ENCODE measurements around the gene SHROOM1. TPM values are rescaled to one million over a fixed set of nuclear protein-coding genes. Genes with fewer than 3 reads are reported as not detected.
"Not testable (repeated sequence)": the region's sequence is repeated elsewhere in the genome, so short reads cannot be mapped to it uniquely, and the experiment has no call there.

SHROOM1 gene
- total and polyA plus RNA-seq, 2 donors (not counting 3 experiments of a cell fraction or from before 2014, with no cell fraction given), result 12.8 to 20.9 TPM

GRCh38 chr5:132805872-132806271 lies 24.6 kb downstream of the SHROOM1 start:
- H3K27ac ChIP-seq (ENCODE audit: insufficient read depth, low read depth, low read length); CTCF ChIA-PET: not testable (repeated sequence)

GRCh38 chr5:132804219-132804618 lies 26.2 kb downstream of the SHROOM1 start:
- DNase-seq (ENCODE audit: low read depth, low spot score); H3K27ac ChIP-seq (ENCODE audit: insufficient read depth, low read depth, low read length); H3K4me1 ChIP-seq (ENCODE audit: control insufficient read depth, extremely low read depth, insufficient read depth, low read length); POLR2A ChIA-PET; H2AFZ ChIP-seq (ENCODE audit: low read depth, low read length); H3K36me3 ChIP-seq (ENCODE audit: control insufficient read depth in 2 of 2, extremely low read depth in 1 of 2, insufficient read depth in 2 of 2, low read length in 2 of 2); dilution Hi-C loops (cut with MboI; ENCODE audit: extremely low pct_ligation_motif_present, low sequenced_read_pairs); BruUV-seq (replicated peaks); H3K9me1 ChIP-seq (replicated peaks; ENCODE audit: control insufficient read depth, extremely low read depth, insufficient read depth, low read length); H3K4me3 ChIP-seq (replicated peaks in 1 of 3; ENCODE audit: insufficient read depth in 1 of 3, low read depth in 1 of 3, low read length in 3 of 3); H4K20me1 ChIP-seq (replicated peaks; ENCODE audit: control insufficient read depth, extremely low read depth, insufficient read depth, low read length); H3K9ac ChIP-seq (replicated peaks; ENCODE audit: extremely low read depth, insufficient read depth, low read length); H3K9me3 ChIP-seq (replicated peaks; ENCODE audit: control insufficient read depth, insufficient read depth, low read length); H3K4me2 ChIP-seq (ENCODE audit: insufficient read depth, low read length); FAIRE-seq; H3K79me2 ChIP-seq (ENCODE audit: control insufficient read depth, insufficient read depth, low read length): not testable (repeated sequence)
- peaks cover 12 to 16% of the 10 kb centered on the region in 2 experiments for H3K27me3 ChIP-seq (ENCODE audit: control insufficient read depth in 2 of 2, insufficient read depth in 2 of 2, low read length in 2 of 2)
- CTCF ChIA-PET, result interaction anchor here (6.3 kb wide), 1 partner anchor 50 kb away, joined by 39 read pairs; no protein-coding TSS in a partner anchor
- intact Hi-C loops (cut with micrococcal nuclease), result loop anchor here (5.0 kb wide), 1 partner anchor 277 kb away; no protein-coding TSS in a partner anchor

More at GRCh38 chr5:132805872-132806271, 24.6 kb downstream of the SHROOM1 start:
- intact Hi-C loops (cut with micrococcal nuclease); H3K9me3 ChIP-seq (replicated peaks; ENCODE audit: control insufficient read depth, insufficient read depth, low read length); H3K4me2 ChIP-seq (ENCODE audit: insufficient read depth, low read length); H3K4me3 ChIP-seq (replicated peaks in 1 of 3; ENCODE audit: insufficient read depth in 1 of 3, low read depth in 1 of 3, low read length in 3 of 3); H3K36me3 ChIP-seq (ENCODE audit: control insufficient read depth in 2 of 2, extremely low read depth in 1 of 2, insufficient read depth in 2 of 2, low read length in 2 of 2); BruUV-seq (replicated peaks); H3K4me1 ChIP-seq (ENCODE audit: control insufficient read depth, extremely low read depth, insufficient read depth, low read length); FAIRE-seq; H3K79me2 ChIP-seq (ENCODE audit: control insufficient read depth, insufficient read depth, low read length); H3K9me1 ChIP-seq (replicated peaks; ENCODE audit: control insufficient read depth, extremely low read depth, insufficient read depth, low read length); H4K20me1 ChIP-seq (replicated peaks; ENCODE audit: control insufficient read depth, extremely low read depth, insufficient read depth, low read length); dilution Hi-C loops (cut with MboI; ENCODE audit: extremely low pct_ligation_motif_present, low sequenced_read_pairs); DNase-seq (ENCODE audit: low read depth, low spot score); POLR2A ChIA-PET; H3K9ac ChIP-seq (replicated peaks; ENCODE audit: extremely low read depth, insufficient read depth, low read length); H2AFZ ChIP-seq (ENCODE audit: low read depth, low read length): not testable (repeated sequence)
- H3K27me3 ChIP-seq (ENCODE audit: control insufficient read depth in 2 of 2, insufficient read depth in 2 of 2, low read length in 2 of 2), result peaks cover 13 to 16% of the 10 kb centered on the region in 2 experiments

GRCh38 chr5:132802685-132803066 lies 27.8 kb downstream of the SHROOM1 start:
- H2AFZ ChIP-seq (ENCODE audit: low read depth, low read length); POLR2A ChIA-PET; H3K9me1 ChIP-seq (replicated peaks; ENCODE audit: control insufficient read depth, extremely low read depth, insufficient read depth, low read length); DNase-seq (ENCODE audit: low read depth, low spot score); H3K4me3 ChIP-seq (replicated peaks in 1 of 3; ENCODE audit: insufficient read depth in 1 of 3, low read depth in 1 of 3, low read length in 3 of 3); H3K9ac ChIP-seq (replicated peaks; ENCODE audit: extremely low read depth, insufficient read depth, low read length); BruUV-seq (replicated peaks); H3K27ac ChIP-seq (ENCODE audit: insufficient read depth, low read depth, low read length); H4K20me1 ChIP-seq (replicated peaks; ENCODE audit: control insufficient read depth, extremely low read depth, insufficient read depth, low read length); H3K4me2 ChIP-seq (ENCODE audit: insufficient read depth, low read length); H3K4me1 ChIP-seq (ENCODE audit: control insufficient read depth, extremely low read depth, insufficient read depth, low read length); H3K9me3 ChIP-seq (replicated peaks; ENCODE audit: control insufficient read depth, insufficient read depth, low read length); FAIRE-seq; dilution Hi-C loops (cut with MboI; ENCODE audit: extremely low pct_ligation_motif_present, low sequenced_read_pairs); H3K79me2 ChIP-seq (ENCODE audit: control insufficient read depth, insufficient read depth, low read length); H3K36me3 ChIP-seq (ENCODE audit: control insufficient read depth in 2 of 2, extremely low read depth in 1 of 2, insufficient read depth in 2 of 2, low read length in 2 of 2): not testable (repeated sequence)
- intact Hi-C loops (cut with micrococcal nuclease), result loop anchor here (5.0 kb wide), 1 partner anchor 275 kb away; no protein-coding TSS in a partner anchor
- CTCF ChIA-PET, result interaction anchor here (1.0 to 6.3 kb wide), 10 partner anchors 11 to 297 kb away, joined by 3 to 39 read pairs (median 5); partner anchors contain the start of gene CCNI2
- peaks cover 12 to 15% of the 10 kb centered on the region in 2 experiments for H3K27me3 ChIP-seq (ENCODE audit: control insufficient read depth in 2 of 2, insufficient read depth in 2 of 2, low read length in 2 of 2)
